Measurements from ENCODE around the gene CCDC33. TPM values are rescaled to one million over a fixed set of nuclear protein-coding genes. Genes with fewer than 3 reads are reported as not detected.

The CCDC33 gene
- total and polyA plus RNA-seq, 10 donors = 0.08 TPM; not detected in 9

DNA sequence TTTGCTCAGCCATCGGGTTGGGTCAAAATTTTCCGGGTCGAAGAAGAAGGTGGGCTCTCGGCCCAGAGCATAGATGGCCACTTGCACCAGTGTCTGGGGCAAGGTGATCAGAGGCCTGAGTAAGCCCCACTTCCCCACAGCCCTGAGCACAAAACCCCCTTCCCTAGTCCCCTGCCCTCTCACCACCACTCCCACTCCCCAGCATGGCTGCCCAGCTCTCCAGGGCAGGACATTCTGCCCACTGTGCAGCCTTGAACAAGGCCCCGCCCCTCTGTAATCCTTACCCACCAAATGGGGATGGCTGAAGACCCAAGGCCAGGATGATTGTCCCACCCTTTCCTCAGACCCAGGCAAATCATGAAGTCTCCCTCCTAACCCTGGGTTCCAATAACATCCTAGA, 102.5 kb downstream of the CCDC33 start:
- no peaks in the 10 kb centered on the region for H3K4me1 ChIP-seq
- H3K27ac ChIP-seq = no peak overlapping the region
- H3K27me3 ChIP-seq (replicated peaks in 1 of 7) = no peaks in the 10 kb centered on the region
- H3K36me3 ChIP-seq = no peaks in the 10 kb centered on the region
- no peak overlapping the region for H3K4me3 ChIP-seq
- no peak for DNase-seq
- TF ChIP-seq, protein P1, sequence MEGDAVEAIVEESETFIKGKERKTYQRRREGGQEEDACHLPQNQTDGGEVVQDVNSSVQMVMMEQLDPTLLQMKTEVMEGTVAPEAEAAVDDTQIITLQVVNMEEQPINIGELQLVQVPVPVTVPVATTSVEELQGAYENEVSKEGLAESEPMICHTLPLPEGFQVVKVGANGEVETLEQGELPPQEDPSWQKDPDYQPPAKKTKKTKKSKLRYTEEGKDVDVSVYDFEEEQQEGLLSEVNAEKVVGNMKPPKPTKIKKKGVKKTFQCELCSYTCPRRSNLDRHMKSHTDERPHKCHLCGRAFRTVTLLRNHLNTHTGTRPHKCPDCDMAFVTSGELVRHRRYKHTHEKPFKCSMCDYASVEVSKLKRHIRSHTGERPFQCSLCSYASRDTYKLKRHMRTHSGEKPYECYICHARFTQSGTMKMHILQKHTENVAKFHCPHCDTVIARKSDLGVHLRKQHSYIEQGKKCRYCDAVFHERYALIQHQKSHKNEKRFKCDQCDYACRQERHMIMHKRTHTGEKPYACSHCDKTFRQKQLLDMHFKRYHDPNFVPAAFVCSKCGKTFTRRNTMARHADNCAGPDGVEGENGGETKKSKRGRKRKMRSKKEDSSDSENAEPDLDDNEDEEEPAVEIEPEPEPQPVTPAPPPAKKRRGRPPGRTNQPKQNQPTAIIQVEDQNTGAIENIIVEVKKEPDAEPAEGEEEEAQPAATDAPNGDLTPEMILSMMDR (IDR thresholded peaks at IDR 0.05 in 8 of 11, conservative IDR thresholded peaks at IDR 0.05 in 3 of 11) = no peak
- no peak for TF ChIP-seq POLR2AphosphoS5 (IDR thresholded peaks at IDR 0.05)
- no peak for TF ChIP-seq POLR2A (IDR thresholded peaks at IDR 0.05)
- intact Hi-C loops (cut with DNase I; ENCODE audit: low total_unique reads) = no loop called here
- 86 to 95% (median 93%) methylated on average over 4 to 5 of the region's 5 CpGs for WGBS, 5 donors
- no peaks in the 10 kb centered on the region for H3K9me3 ChIP-seq

DNA sequence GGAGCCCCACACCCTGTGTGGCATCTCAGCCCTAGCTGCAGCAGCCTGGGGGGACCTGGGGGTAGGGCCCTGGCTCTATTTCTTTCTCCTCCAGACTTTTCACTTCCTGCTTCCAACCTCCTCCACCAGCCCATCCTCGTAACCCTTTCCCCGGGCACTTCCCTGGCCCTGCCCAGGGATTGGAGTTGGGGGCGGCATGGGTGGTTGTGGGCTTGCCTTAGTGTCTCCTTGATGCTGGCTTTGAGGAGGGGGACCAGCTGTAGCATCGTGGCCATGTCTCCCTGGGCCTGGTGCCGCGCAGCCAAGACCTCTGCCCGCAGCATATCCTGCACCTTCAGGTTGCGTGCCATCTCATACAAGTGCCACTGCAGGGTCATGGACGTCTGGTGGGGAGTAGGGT, 103.2 kb downstream of the CCDC33 start:
- Histone ChIP-seq H3K4me3 (no peak overlapping the region), H3K36me3 (no peaks in the 10 kb centered on the region), H3K27me3 (replicated peaks in 1 of 7) (no peaks in the 10 kb centered on the region), H3K9me3 (no peaks in the 10 kb centered on the region), H3K27ac (no peak overlapping the region), H3K4me1 (no peaks in the 10 kb centered on the region)
- intact Hi-C loops (cut with DNase I; ENCODE audit: low total_unique reads) = no loop called here
- 76 to 94% (median 92%) methylated on average over 9 of the region's 9 CpGs for WGBS, 5 donors
- DNase-seq = peak; percentile 54
- no peak for TF ChIP-seq POLR2AphosphoS5 (IDR thresholded peaks at IDR 0.05)
- no peak for TF ChIP-seq POLR2A (IDR thresholded peaks at IDR 0.05)
- TF ChIP-seq, protein P1 (IDR thresholded peaks at IDR 0.05 in 8 of 11, conservative IDR thresholded peaks at IDR 0.05 in 3 of 11) = no peak

DNA sequence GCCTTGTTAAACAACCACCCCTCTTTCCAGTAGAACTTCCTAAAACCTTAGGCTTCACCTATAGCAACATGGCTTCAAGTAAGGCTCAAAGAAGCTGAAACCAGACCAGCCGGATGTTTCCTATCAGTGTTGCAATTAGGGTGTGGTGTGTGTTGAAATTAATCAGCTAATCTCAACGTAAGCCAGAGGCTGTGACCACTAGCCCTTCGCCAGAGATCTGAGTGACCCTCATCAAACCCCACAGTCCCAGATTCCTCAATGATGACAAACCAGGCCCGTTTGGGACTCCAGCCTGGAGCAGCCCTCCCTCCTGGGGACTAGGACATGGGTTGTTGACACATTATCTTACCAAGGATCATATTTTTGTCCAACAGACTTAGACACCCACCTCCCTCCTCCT, 104.0 kb downstream of the CCDC33 start:
- TF ChIP-seq, protein P1 (IDR thresholded peaks at IDR 0.05 in 8 of 11, conservative IDR thresholded peaks at IDR 0.05 in 3 of 11) = no peak
- TF ChIP-seq POLR2AphosphoS5 (IDR thresholded peaks at IDR 0.05) = no peak
- TF ChIP-seq POLR2A (IDR thresholded peaks at IDR 0.05) = no peak
- intact Hi-C loops (cut with DNase I; ENCODE audit: low total_unique reads) = no loop called here
- Histone ChIP-seq H3K27ac (no peak overlapping the region), H3K9me3 (no peaks in the 10 kb centered on the region), H3K36me3 (no peaks in the 10 kb centered on the region), H3K4me3 (no peak overlapping the region), H3K27me3 (replicated peaks in 1 of 7) (no peaks in the 10 kb centered on the region), H3K4me1 (no peaks in the 10 kb centered on the region)
- DNase-seq = peak; percentile 37
- 38 to 69% (median 56%) methylated on average over 3 to 4 of the region's 4 CpGs for WGBS, 5 donors

DNA sequence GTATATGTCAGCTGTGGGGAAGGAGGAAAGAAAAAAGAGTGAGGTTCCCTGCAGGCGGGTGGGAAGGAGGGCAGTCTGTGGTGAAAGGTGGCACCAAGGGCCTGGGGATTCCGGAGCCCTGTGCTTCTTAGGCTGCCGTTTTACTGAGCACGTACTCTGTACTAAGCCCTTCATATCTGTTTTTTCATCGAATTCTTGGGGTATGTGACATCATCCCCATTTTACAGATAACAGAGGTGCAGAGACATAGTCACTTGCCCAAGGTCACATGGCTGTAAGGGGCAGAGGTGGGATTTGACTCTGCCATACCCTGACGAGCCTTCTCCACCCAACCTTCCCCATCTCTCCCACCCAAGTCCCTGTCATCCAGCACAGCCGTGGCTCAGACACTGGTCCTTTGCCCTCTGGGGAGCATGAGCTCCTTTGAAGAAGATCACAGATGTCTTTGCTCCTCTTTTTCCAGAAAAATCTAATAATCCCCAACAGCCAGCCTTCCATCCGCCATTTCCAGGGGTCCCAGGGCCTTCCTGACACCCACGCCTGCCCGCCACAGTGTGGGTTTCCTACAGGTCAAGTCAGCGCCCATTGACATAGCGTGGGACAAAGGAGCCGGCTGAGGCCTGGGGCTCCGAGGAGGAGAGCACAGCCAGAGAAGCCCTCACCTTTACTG, 107.1 kb downstream of the CCDC33 start:
- 89 to 97% (median 92%) methylated on average over 14 of the region's 14 CpGs for WGBS, 5 donors
- no peaks in the 10 kb centered on the region for H3K27me3 ChIP-seq (replicated peaks in 1 of 7)
- intact Hi-C loops (cut with DNase I; ENCODE audit: low total_unique reads) = no loop called here
- no peaks in the 10 kb centered on the region for H3K9me3 ChIP-seq
- no peaks in the 10 kb centered on the region for H3K36me3 ChIP-seq
- no peaks in the 10 kb centered on the region for H3K4me1 ChIP-seq
- H3K27ac ChIP-seq = no peak overlapping the region
- no peak for TF ChIP-seq POLR2A (IDR thresholded peaks at IDR 0.05)
- no peak for TF ChIP-seq POLR2AphosphoS5 (IDR thresholded peaks at IDR 0.05)
- TF ChIP-seq, protein P1 (IDR thresholded peaks at IDR 0.05 in 8 of 11, conservative IDR thresholded peaks at IDR 0.05 in 3 of 11) = no peak
- no peak overlapping the region for H3K4me3 ChIP-seq
- DNase-seq = peak; percentile 51

Data from spleen (tissue), 11 donors.